Endothelial cell (in vitro differentiated cells): ENCODE results near the gene USP40. TPM values are rescaled to one million over a fixed set of nuclear protein-coding genes. Genes with fewer than 3 reads are reported as not detected.

ENCODE experiments used
- DNase-seq: peaks from one replicate; pipeline ENCODE4 v3.0.0; 2021; ENCODE audit warnings: low spot score
- H3K27ac Mint-ChIP-seq: one replicate; pipeline ENCODE4 v1.8.0; 2021; ENCODE audit warnings: mixed read lengths, inconsistent platforms; ENCODE audit not compliant: unreplicated experiment
- H3K27me3 Mint-ChIP-seq: one replicate; pipeline ENCODE4 v1.8.0; 2021; ENCODE audit warnings: mild to moderate bottlenecking, moderate library complexity, mixed read lengths, inconsistent platforms; ENCODE audit not compliant: unreplicated experiment
- H3K36me3 Mint-ChIP-seq: one replicate; pipeline ENCODE4 v1.8.0; 2021; ENCODE audit warnings: mild to moderate bottlenecking, low read depth, mixed read lengths, inconsistent platforms; ENCODE audit not compliant: unreplicated experiment
- H3K4me1 Mint-ChIP-seq: one replicate; pipeline ENCODE4 v1.8.0; 2021; ENCODE audit warnings: mild to moderate bottlenecking, mixed read lengths, inconsistent platforms; ENCODE audit not compliant: unreplicated experiment
- H3K4me3 Mint-ChIP-seq: one replicate; pipeline ENCODE4 v1.8.0; 2021; ENCODE audit warnings: mild to moderate bottlenecking, mixed read lengths, inconsistent platforms; ENCODE audit not compliant: unreplicated experiment
- H3K9me3 Mint-ChIP-seq: one replicate; pipeline ENCODE4 v1.8.0; 2021; ENCODE audit warnings: mixed read lengths, inconsistent platforms; ENCODE audit not compliant: unreplicated experiment
- CTCF ChIP-seq: fragments of 200-600 bp; sonication (generic); IDR thresholded peaks from one replicate; pipeline ENCODE4 v1.5.0; 2021; ENCODE audit warnings: antibody characterized with exemption; ENCODE audit not compliant: unreplicated experiment
- total RNA-seq: library from RNA; stranded (reverse); fragmentation: NEBNext Ultra II Directional; extraction: Animal tissue kit (Norgen Biotek cat#: 25700); gene quantifications from one replicate; pipeline ENCODE4 v1.2.1, GENCODE V29; 2021; ENCODE audit not compliant: unreplicated experiment

USP40 gene
- total RNA-seq, 1 donor from 2014 or later, result 23.6 TPM

GRCh38 chr2:233444501-233444900 lies 122.1 kb downstream of the USP40 start:
- H3K9me3 Mint-ChIP-seq, result no peaks in the 10 kb centered on the region
- no peak overlapping the region for H3K27ac Mint-ChIP-seq
- no peak overlapping the region for H3K4me3 Mint-ChIP-seq
- peaks cover 14% of the 10 kb centered on the region for H3K36me3 Mint-ChIP-seq
- no peaks in the 10 kb centered on the region for H3K4me1 Mint-ChIP-seq
- no peak for DNase-seq
- peaks cover 9% of the 10 kb centered on the region for H3K27me3 Mint-ChIP-seq
- TF ChIP-seq CTCF, result no peak

GRCh38 chr2:233443511-233444183 lies 122.9 kb downstream of the USP40 start:
- Mint-ChIP-seq H3K27me3 (peaks cover 9% of the 10 kb centered on the region), H3K36me3 (peaks cover 20% of the 10 kb centered on the region), H3K27ac (no peak overlapping the region), H3K4me3 (no peak overlapping the region), H3K9me3 (no peaks in the 10 kb centered on the region), H3K4me1 (no peaks in the 10 kb centered on the region)
- peak; percentile 78 for DNase-seq
- peak; percentile 87 for TF ChIP-seq CTCF

GRCh38 chr2:233442028-233442310 lies 124.6 kb downstream of the USP40 start:
- Mint-ChIP-seq H3K4me3 (no peak overlapping the region), H3K9me3 (no peaks in the 10 kb centered on the region), H3K4me1 (no peaks in the 10 kb centered on the region), H3K36me3 (peaks cover 15% of the 10 kb centered on the region), H3K27ac (no peak overlapping the region), H3K27me3 (peaks cover 5% of the 10 kb centered on the region)
- no peak for DNase-seq
- TF ChIP-seq CTCF, result no peak

GRCh38 chr2:233441161-233442027 lies 125.2 kb downstream of the USP40 start:
- Mint-ChIP-seq H3K27ac (no peak overlapping the region), H3K9me3 (no peaks in the 10 kb centered on the region), H3K4me1 (no peaks in the 10 kb centered on the region), H3K27me3 (peaks cover 5% of the 10 kb centered on the region), H3K4me3 (no peak overlapping the region), H3K36me3 (peaks cover 14% of the 10 kb centered on the region)
- DNase-seq, result no peak
- TF ChIP-seq CTCF, result no peak

GRCh38 chr2:233440714-233441113 lies 125.9 kb downstream of the USP40 start:
- TF ChIP-seq CTCF, result no peak
- Mint-ChIP-seq H3K9me3 (no peaks in the 10 kb centered on the region), H3K4me1 (no peaks in the 10 kb centered on the region), H3K4me3 (no peak overlapping the region), H3K27me3 (peaks cover 4% of the 10 kb centered on the region), H3K27ac (no peak overlapping the region), H3K36me3 (peaks cover 12% of the 10 kb centered on the region)
- DNase-seq, result no peak
